HG03432 (cell line): ENCODE results near the gene F8.
"Not testable (repeated sequence)": the region's sequence is repeated elsewhere in the genome, so short reads cannot be mapped to it uniquely, and the experiment has no call there.

Experiments
- ATAC-seq: cut with Tn5 transposase; IDR thresholded peaks from one replicate; pipeline ENCODE4 v1.9.1; 2021; ENCODE audit warnings: mild to moderate bottlenecking, moderate library complexity; ENCODE audit not compliant: unreplicated experiment

The F8 gene

GRCh38 chrX:154987940-154988339 is 34.6 kb downstream of the F8 start:
- no peak for ATAC-seq

- no peak for ATAC-seq
Observed at GRCh38 chrX:154986826-154987575, 35.5 kb downstream of the F8 start.

GRCh38 chrX:154981116-154981411 is 41.5 kb downstream of the F8 start:
- peak; percentile 30 for ATAC-seq

GRCh38 chrX:154980330-154981115 is 42.0 kb downstream of the F8 start:
- ATAC-seq, result peak; percentile 91

GRCh38 chrX:154979629-154980028 is 42.9 kb downstream of the F8 start:
- no peak for ATAC-seq

GRCh38 chrX:154968353-154968752 is 54.2 kb downstream of the F8 start:
- no peak for ATAC-seq

GRCh38 chrX:154967603-154968002 is 54.9 kb downstream of the F8 start:
- ATAC-seq, result no peak

GRCh38 chrX:154961947-154962346 is 60.6 kb downstream of the F8 start:
- ATAC-seq, result no peak

- ATAC-seq, result not testable (repeated sequence)
Observed at GRCh38 chrX:154955799-154956198, 66.7 kb downstream of the F8 start.

- ATAC-seq, result not testable (repeated sequence)
Observed at GRCh38 chrX:154939265-154939664, 83.3 kb downstream of the F8 start.

- not testable (repeated sequence) for ATAC-seq
Observed at GRCh38 chrX:154924771-154925170, 97.8 kb downstream of the F8 start.

- ATAC-seq, result no peak
Observed at GRCh38 chrX:154918060-154918483, 104.5 kb downstream of the F8 start.

GRCh38 chrX:154914052-154914451 is 108.5 kb downstream of the F8 start:
- no peak for ATAC-seq

- not testable (repeated sequence) for ATAC-seq
Observed at GRCh38 chrX:154910528-154910927, 112.0 kb downstream of the F8 start.

GRCh38 chrX:154910048-154910447 is 112.5 kb downstream of the F8 start:
- ATAC-seq, result not testable (repeated sequence)

- ATAC-seq, result no peak
Observed at GRCh38 chrX:154908821-154909220, 113.7 kb downstream of the F8 start.

- no peak for ATAC-seq
Observed at GRCh38 chrX:154902408-154902807, 120.1 kb downstream of the F8 start.

GRCh38 chrX:154900323-154900722 is 122.2 kb downstream of the F8 start:
- ATAC-seq, result no peak

- no peak for ATAC-seq
Observed at GRCh38 chrX:154892296-154892695, 130.2 kb downstream of the F8 start.

GRCh38 chrX:154890990-154891639 is 131.4 kb downstream of the F8 start:
- ATAC-seq, result no peak

GRCh38 chrX:154886789-154887221 is 135.7 kb downstream of the F8 start:
- peak; percentile 56 for ATAC-seq
